Peyer's patch (tissue), 4 donors: ENCODE measurements around the gene PDE4D. TPM values are rescaled to one million over a fixed set of nuclear protein-coding genes. Genes with fewer than 3 reads are reported as not detected.

Source experiments
- DNase-seq, 3 donors: peaks; one replicate each; pipeline ENCODE4 v3.0.0-alpha.2; 2017 to 2019
- H3K27ac ChIP-seq, 4 donors: fragments of 200-600 bp; sonication (generic); one replicate each; pipeline ENCODE4 v1.5.1; 2016 to 2019
- H3K27me3 ChIP-seq, 2 donors: fragments of 200-600 bp; sonication (generic); one replicate each; pipeline ENCODE4 v1.5.1; 2019
- H3K36me3 ChIP-seq, 3 donors: fragments of 200-600 bp; sonication (generic); one replicate each; pipeline ENCODE4 v1.5.1; 2016 to 2019
- H3K4me1 ChIP-seq, 4 donors: fragments of 200-600 bp; sonication (generic); one replicate each; pipeline ENCODE4 v1.5.1; 2016 to 2019
- H3K4me3 ChIP-seq, 4 donors: fragments of 200-600 bp; sonication (generic); 1 replicate in 3 of 4; 2 replicates in 1 of 4; pipeline ENCODE4 v1.5.1; 2016 to 2019; ENCODE audit warnings: mild to moderate bottlenecking in 1 of 4
- H3K9me3 ChIP-seq, 4 donors: fragments of 200-600 bp; sonication (generic); one replicate each; pipeline ENCODE4 v1.5.1; 2016 to 2019; ENCODE audit warnings: mild to moderate bottlenecking in 1 of 4
- CTCF ChIP-seq, 6 experiments: fragments of 450-650 bp in 4 of 6; fragments of 200-600 bp in 2 of 6; sonication (generic) in 1 of 6; IDR thresholded peaks; one replicate each; pipeline ENCODE4 v1.5.1; 2017 to 2019; ENCODE audit warnings: antibody characterized with exemption in 6 of 6, mild to moderate bottlenecking in 3 of 6, moderate library complexity in 1 of 6
- POLR2A ChIP-seq, 2 donors: fragments of 450-650 bp; IDR thresholded peaks; one replicate each; pipeline ENCODE4 v1.5.1; 2017; ENCODE audit warnings: antibody characterized with exemption in 2 of 2, mild to moderate bottlenecking in 2 of 2, moderate library complexity in 2 of 2
- total RNA-seq, 4 donors: library from RNA; depleted of rRNA; stranded (reverse); fragments of >200 nt; gene quantifications; one replicate each; pipeline ENCODE4 v1.1.0, GENCODE V29; 2016

PDE4D gene
- total RNA-seq, 4 donors from 2014 or later = 19.8 to 89.1 (median 43.9) TPM

GRCh38 chr5:59149271-59149670 lies 744.3 kb downstream of the PDE4D start:
- Histone ChIP-seq H3K4me1 (peaks cover 0 to 6% (median 0%) of the 10 kb centered on the region in 4 donors), H3K9me3 (no peaks in the 10 kb centered on the region), H3K4me3 (no peak overlapping the region), H3K27me3 (no peaks in the 10 kb centered on the region), H3K27ac (no peak overlapping the region), H3K36me3 (no peaks in the 10 kb centered on the region)
- TF ChIP-seq POLR2A (IDR thresholded peaks at IDR 0.05) (no peak), CTCF (IDR thresholded peaks at IDR 0.05) (no peak)
- DNase-seq = no peak

DNA sequence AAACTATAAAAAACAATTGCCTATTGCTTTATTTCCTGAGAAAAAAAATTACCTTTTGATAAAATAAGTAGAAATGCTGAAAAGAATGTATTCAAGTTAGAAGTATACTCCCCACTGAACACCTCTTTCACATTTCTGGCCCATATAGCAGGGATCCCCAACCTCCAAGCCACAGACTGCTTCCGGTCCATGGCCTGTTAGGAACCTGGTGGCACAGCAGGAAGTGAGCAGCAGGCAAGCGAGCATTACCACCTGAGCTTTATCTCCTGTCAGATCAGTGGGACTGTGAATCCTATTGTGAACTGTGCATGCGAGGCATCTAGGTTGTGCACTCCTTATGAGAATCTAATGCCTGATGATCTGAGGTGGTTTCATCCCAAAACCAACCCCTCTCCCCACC lies 746.8 kb downstream of the PDE4D start:
- Histone ChIP-seq H3K27me3 (no peaks in the 10 kb centered on the region), H3K36me3 (no peaks in the 10 kb centered on the region), H3K4me1 (no peaks in the 10 kb centered on the region), H3K9me3 (no peaks in the 10 kb centered on the region), H3K4me3 (no peak overlapping the region), H3K27ac (no peak overlapping the region)
- DNase-seq = no peak
- TF ChIP-seq POLR2A (IDR thresholded peaks at IDR 0.05) (no peak), CTCF (IDR thresholded peaks at IDR 0.05) (no peak)

- no peak for TF ChIP-seq POLR2A (IDR thresholded peaks at IDR 0.05)
- no peak for TF ChIP-seq CTCF (IDR thresholded peaks at IDR 0.05)
- Histone ChIP-seq H3K4me3 (no peak overlapping the region), H3K36me3 (no peaks in the 10 kb centered on the region), H3K9me3 (no peaks in the 10 kb centered on the region), H3K4me1 (no peaks in the 10 kb centered on the region), H3K27ac (no peak overlapping the region), H3K27me3 (no peaks in the 10 kb centered on the region)
- no peak for DNase-seq
These were observed 749.6 kb downstream of the PDE4D start for GRCh38 chr5:59143926-59144333.

DNA sequence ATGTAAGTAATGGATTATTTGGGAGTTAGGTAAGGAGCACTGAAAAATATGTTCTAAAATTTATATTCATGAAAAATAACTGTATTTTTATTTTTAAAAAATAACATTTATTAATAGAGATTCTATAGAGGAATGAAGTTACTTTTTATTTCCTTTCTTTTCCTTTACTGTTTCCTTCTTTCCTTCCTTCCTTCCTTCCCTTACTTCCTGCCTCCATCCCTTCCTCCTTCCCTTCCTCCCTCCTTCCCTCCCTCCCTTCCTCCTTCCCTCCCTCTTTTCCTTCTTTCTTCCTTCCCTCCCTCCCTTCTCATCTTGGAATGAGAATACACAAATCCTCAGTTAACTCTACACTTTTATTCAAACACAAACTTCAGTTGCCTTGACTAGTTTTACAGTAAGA lies 750.6 kb downstream of the PDE4D start:
- no peaks in the 10 kb centered on the region for H3K27me3 ChIP-seq
- no peaks in the 10 kb centered on the region for H3K36me3 ChIP-seq
- H3K27ac ChIP-seq = no peak overlapping the region
- no peak overlapping the region for H3K4me3 ChIP-seq
- TF ChIP-seq CTCF (IDR thresholded peaks at IDR 0.05) (no peak), POLR2A (IDR thresholded peaks at IDR 0.05) (no peak)
- H3K9me3 ChIP-seq = no peaks in the 10 kb centered on the region
- no peaks in the 10 kb centered on the region for H3K4me1 ChIP-seq
- no peak for DNase-seq

DNA sequence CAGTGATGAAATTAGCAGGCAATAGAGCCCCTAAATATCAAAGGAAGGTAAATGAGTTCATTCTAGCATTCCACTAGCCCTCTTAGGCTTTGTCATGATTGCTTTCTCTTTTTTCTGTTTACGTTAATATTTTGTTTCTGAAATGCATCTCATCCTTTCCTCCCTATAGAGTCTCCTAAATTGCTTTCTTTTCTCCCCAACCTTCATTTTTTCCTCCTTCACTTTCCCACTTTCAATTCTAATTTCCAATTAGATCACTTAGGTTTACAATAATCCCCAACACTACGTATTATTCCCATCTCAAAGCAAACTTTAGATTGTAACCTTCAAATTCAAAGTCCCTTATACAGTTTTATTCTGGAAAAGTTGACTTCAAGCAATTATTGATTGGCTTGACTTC lies 751.4 kb downstream of the PDE4D start:
- Histone ChIP-seq H3K9me3 (no peaks in the 10 kb centered on the region), H3K27ac (no peak overlapping the region), H3K4me3 (no peak overlapping the region), H3K4me1 (no peaks in the 10 kb centered on the region), H3K36me3 (no peaks in the 10 kb centered on the region), H3K27me3 (no peaks in the 10 kb centered on the region)
- DNase-seq = no peak
- no peak for TF ChIP-seq POLR2A (IDR thresholded peaks at IDR 0.05)
- no peak for TF ChIP-seq CTCF (IDR thresholded peaks at IDR 0.05)

- DNase-seq = no peak
- no peaks in the 10 kb centered on the region for H3K4me1 ChIP-seq
- no peaks in the 10 kb centered on the region for H3K9me3 ChIP-seq
- no peaks in the 10 kb centered on the region for H3K36me3 ChIP-seq
- H3K27ac ChIP-seq = no peak overlapping the region
- no peak overlapping the region for H3K4me3 ChIP-seq
- no peaks in the 10 kb centered on the region for H3K27me3 ChIP-seq
- TF ChIP-seq POLR2A (IDR thresholded peaks at IDR 0.05) = no peak
- no peak for TF ChIP-seq CTCF (IDR thresholded peaks at IDR 0.05)
These were observed 753.4 kb downstream of the PDE4D start for GRCh38 chr5:59140133-59140532.
